Keratinocyte (primary cell): Measurements from ENCODE around the gene CGNL1. TPM values are rescaled to one million over a fixed set of nuclear protein-coding genes. Genes with fewer than 3 reads are reported as not detected.

ENCODE experiments used
- DNase-seq: peaks from one replicate; pipeline ENCODE4 v3.0.0-alpha.2; 2011; ENCODE audit warnings: low read depth, missing footprints, low spot score
- FAIRE-seq: peaks from 2 replicates; lab custom pipeline; 2011; peaks lifted over from hg19 to GRCh38; lab: Jason Lieb, UNC
- H2AFZ ChIP-seq: 2 replicates; pipeline ENCODE4 v1.6.0; 2012; ENCODE audit warnings: low read length, control low read depth, inconsistent platforms; ENCODE audit not compliant: control insufficient read depth
- H3K27ac ChIP-seq: 2 replicates; pipeline ENCODE4 v1.5.1; 2011; ENCODE audit warnings: low read length; ENCODE audit not compliant: control insufficient read depth, insufficient read depth
- H3K27me3 ChIP-seq: 3 replicates; pipeline ENCODE4 v1.6.0; 2011; ENCODE audit warnings: low read length; ENCODE audit not compliant: control insufficient read depth, insufficient read depth; ENCODE audit errors: extremely low read depth
- H3K36me3 ChIP-seq, 2 experiments: 2 replicates in 1 of 2; 3 replicates in 1 of 2; pipeline ENCODE4 v1.5.1; 2011; ENCODE audit warnings: low read length in 2 of 2, mild to moderate bottlenecking in 1 of 2; ENCODE audit not compliant: control insufficient read depth in 2 of 2, insufficient read depth in 2 of 2; ENCODE audit errors: extremely low read depth in 1 of 2
- H3K4me1 ChIP-seq: 3 replicates; pipeline ENCODE4 v1.5.1; 2011; ENCODE audit warnings: low read length; ENCODE audit not compliant: control insufficient read depth, insufficient read depth; ENCODE audit errors: extremely low read depth
- H3K4me2 ChIP-seq: 3 replicates; pipeline ENCODE4 v1.6.0; 2011; ENCODE audit warnings: low read depth, low read length; ENCODE audit not compliant: control insufficient read depth, insufficient read depth; ENCODE audit errors: extremely low read depth
- H3K4me3 ChIP-seq, 3 experiments: fragments of 200-600 bp in 1 of 3; sonication (generic) in 1 of 3; 2 replicates in 2 of 3; 3 replicates in 1 of 3; pipeline ENCODE4 v1.5.1; 2011 to 2016; ENCODE audit warnings: low read length in 3 of 3, mild to moderate bottlenecking in 3 of 3, control low read depth in 2 of 3, inconsistent platforms in 1 of 3, low read depth in 1 of 3, mixed read lengths in 1 of 3, mixed run types in 1 of 3, moderate library complexity in 1 of 3; ENCODE audit not compliant: control insufficient read depth in 2 of 3, insufficient read depth in 2 of 3; ENCODE audit errors: extremely low read depth in 1 of 3
- H3K79me2 ChIP-seq: 2 replicates; pipeline ENCODE4 v1.6.0; 2012; ENCODE audit warnings: low read length; ENCODE audit not compliant: control insufficient read depth, insufficient read depth
- H3K9ac ChIP-seq: 3 replicates; pipeline ENCODE4 v1.6.0; 2011; ENCODE audit warnings: low read length; ENCODE audit not compliant: control insufficient read depth, insufficient read depth; ENCODE audit errors: extremely low read depth
- H3K9me1 ChIP-seq: 3 replicates; pipeline ENCODE4 v1.6.0; 2011; ENCODE audit warnings: low read length; ENCODE audit not compliant: control insufficient read depth, insufficient read depth; ENCODE audit errors: extremely low read depth
- H3K9me3 ChIP-seq: 2 replicates; pipeline ENCODE4 v1.5.1; 2012; ENCODE audit warnings: low read depth, low read length; ENCODE audit not compliant: control insufficient read depth
- H4K20me1 ChIP-seq: 3 replicates; pipeline ENCODE4 v1.6.0; 2011; ENCODE audit warnings: low read length; ENCODE audit not compliant: control insufficient read depth, insufficient read depth; ENCODE audit errors: extremely low read depth
- CTCF ChIP-seq, 3 experiments: IDR thresholded peaks in 1 of 3; conservative IDR thresholded peaks in 1 of 3; optimal IDR thresholded peaks in 1 of 3; 2 replicates in 2 of 3; 3 replicates in 1 of 3; pipeline versions ENCODE3 to v1.5.1; 2011; ENCODE audit warnings: low read length in 3 of 3, mild to moderate bottlenecking in 3 of 3, moderate library complexity in 2 of 3, control low read depth in 1 of 3, inconsistent platforms in 1 of 3; ENCODE audit not compliant: insufficient read depth in 2 of 3; ENCODE audit errors: extremely low read depth in 1 of 3
- EZH2 ChIP-seq: IDR thresholded peaks from one replicate; pipeline ENCODE4 v1.6.1; 2012; ENCODE audit warnings: inconsistent platforms, mild to moderate bottlenecking, low read length, moderate library complexity
- dilution Hi-C: fragments of 300-500 bp; cut with MboI; formaldehyde crosslinking; loops from one replicate; pipeline ENCODE4 v1.7.0; 2020; ENCODE audit warnings: low sequenced_read_pairs; ENCODE audit not compliant: extremely low pct_ligation_motif_present
- polyA plus RNA-seq, 5 experiments: library from polyadenylated mRNA; depleted of rRNA in 3 of 5; stranded (reverse) in 3 of 5; stranded (forward) in 1 of 5; unstranded in 1 of 5; fragments of >200 nt; gene quantifications; 1 replicate in 1 of 5; 2 replicates in 3 of 5; 3 replicates in 1 of 5; pipeline versions ENCODE4 v1.2.1 to v1.2.3, GENCODE V29; 2011 to 2012; ENCODE audit warnings: missing spikeins in 2 of 5, low read depth in 1 of 5, low replicate concordance in 1 of 5

Gene CGNL1
- polyA plus RNA-seq, 1 donor (not counting 4 experiments of a cell fraction or from before 2014, with no cell fraction given), result 0.05 TPM

GRCh38 chr15:57391537-57391936 is 15.2 kb downstream of the CGNL1 start:
- Histone ChIP-seq H3K4me2 (no peak overlapping the region), H3K4me3 (no peak overlapping the region)
- no peak for DNase-seq

DNA sequence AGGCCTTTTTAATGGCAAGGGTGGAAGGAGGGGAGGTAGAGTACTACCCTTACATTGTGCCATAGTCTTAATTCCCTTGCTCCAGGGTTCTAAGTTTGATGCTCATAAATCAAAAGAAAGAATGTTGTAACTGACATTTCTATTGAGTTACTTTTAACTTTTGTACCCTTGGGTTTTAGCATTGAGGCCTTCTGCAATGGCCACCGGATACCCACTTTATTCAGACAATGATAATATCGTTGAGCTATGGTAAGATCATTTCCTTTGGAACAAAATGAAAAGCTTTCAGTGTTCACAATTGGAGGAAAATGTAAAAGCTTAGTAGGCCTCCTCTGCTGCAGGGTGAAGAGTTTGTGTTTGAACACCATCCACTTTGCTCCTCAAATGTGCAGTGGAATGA is 16.8 kb downstream of the CGNL1 start:
- DNase-seq, result no peak
- H3K36me3 ChIP-seq, result no peaks in the 10 kb centered on the region
- H2AFZ ChIP-seq, result no peak overlapping the region
- no peak for FAIRE-seq
- no peaks in the 10 kb centered on the region for H3K27me3 ChIP-seq
- no peak overlapping the region for H3K27ac ChIP-seq
- no peaks in the 10 kb centered on the region for H3K4me1 ChIP-seq
- no peak overlapping the region for H3K4me3 ChIP-seq
- no peaks in the 10 kb centered on the region for H3K9me3 ChIP-seq
- no peaks in the 10 kb centered on the region for H3K79me2 ChIP-seq
- H4K20me1 ChIP-seq, result no peaks in the 10 kb centered on the region
- H3K9ac ChIP-seq, result no peak overlapping the region
- no peaks in the 10 kb centered on the region for H3K9me1 ChIP-seq
- TF ChIP-seq CTCF (optimal IDR thresholded peaks at IDR 0.05 in 1 of 3, IDR thresholded peaks at IDR 0.05 in 1 of 3, conservative IDR thresholded peaks at IDR 0.05 in 1 of 3; ENCODE audit: extremely low read depth in 1 of 3, insufficient read depth in 2 of 3, low read length in 3 of 3) (no peak), EZH2 (no peak)
- no peak overlapping the region for H3K4me2 ChIP-seq
- dilution Hi-C loops, result no loop called here

More at GRCh38 chr15:57391537-57391936, 15.2 kb downstream of the CGNL1 start:
- Histone ChIP-seq H3K9me1 (no peaks in the 10 kb centered on the region), H3K79me2 (no peaks in the 10 kb centered on the region), H3K27me3 (no peaks in the 10 kb centered on the region), H3K4me1 (no peaks in the 10 kb centered on the region), H3K9ac (no peak overlapping the region), H3K9me3 (no peaks in the 10 kb centered on the region), H3K27ac (no peak overlapping the region), H3K36me3 (no peaks in the 10 kb centered on the region), H2AFZ (no peak overlapping the region), H4K20me1 (no peaks in the 10 kb centered on the region)
- TF ChIP-seq CTCF (optimal IDR thresholded peaks at IDR 0.05 in 1 of 3, IDR thresholded peaks at IDR 0.05 in 1 of 3, conservative IDR thresholded peaks at IDR 0.05 in 1 of 3; ENCODE audit: extremely low read depth in 1 of 3, insufficient read depth in 2 of 3, low read length in 3 of 3), result no peak
- no peak for TF ChIP-seq EZH2
- no peak for FAIRE-seq
- dilution Hi-C loops, result no loop called here
